B cell (primary cell): ENCODE measurements around the gene CEP63. TPM values are rescaled to one million over a fixed set of nuclear protein-coding genes. Genes with fewer than 3 reads are reported as not detected.

Source experiments
- ATAC-seq: fragments of 200-7000 bp; cut with Tn5 transposase; one replicate; pipeline ENCODE4 v1.10.0; 2021; ENCODE audit warnings: low read depth, mild to moderate bottlenecking, moderate number of reproducible peaks, moderate library complexity
- CTCF ChIA-PET: fragments of 350-600 bp; sonication (Branson Sonifier 250); formaldehyde crosslinking; loops from one replicate; lab custom pipeline; 2021; ENCODE audit warnings: antibody characterized with exemption, inconsistent platforms; lab: Charles Lee
- POLR2A ChIA-PET: fragments of 350-600 bp; sonication (Branson Sonifier 250); formaldehyde crosslinking; loops from one replicate; lab custom pipeline; 2021; ENCODE audit warnings: antibody characterized with exemption; lab: Charles Lee
- DNase-seq: peaks from one replicate; pipeline ENCODE4 v3.0.0; 2013
- H2AFZ ChIP-seq: 2 replicates; pipeline ENCODE4 v1.6.1; 2012; ENCODE audit warnings: mild to moderate bottlenecking, low read depth, low read length; ENCODE audit not compliant: insufficient read depth, poor library complexity, severe bottlenecking
- H3K27ac ChIP-seq, 2 donors: 1 replicate in 1 of 2; 2 replicates in 1 of 2; pipeline ENCODE4 v1.5.1; 2012 to 2013; ENCODE audit warnings: low read length in 2 of 2, mild to moderate bottlenecking in 2 of 2, moderate library complexity in 1 of 2
- H3K27me3 ChIP-seq, 4 experiments: fragments of 200-600 bp in 1 of 4; sonication (generic) in 1 of 4; replicated peaks in 1 of 4; 1 replicate in 2 of 4; 2 replicates in 2 of 4; pipeline versions ENCODE4 v1.6.1 to v1.7.0; 2013 to 2016; ENCODE audit warnings: low read length in 3 of 4, mild to moderate bottlenecking in 2 of 4, mixed read lengths in 1 of 4, moderate library complexity in 1 of 4; ENCODE audit not compliant: insufficient read depth in 4 of 4, control insufficient read depth in 3 of 4; ENCODE audit errors: control extremely low read depth in 1 of 4
- H3K36me3 ChIP-seq, 2 experiments: replicated peaks in 1 of 2; 1 replicate in 1 of 2; 2 replicates in 1 of 2; pipeline versions ENCODE4 v1.6.1 to v1.7.1; 2013; ENCODE audit warnings: low read length in 1 of 2; ENCODE audit not compliant: insufficient read depth in 2 of 2, control insufficient read depth in 1 of 2; ENCODE audit errors: control extremely low read depth in 1 of 2, extremely low read depth in 1 of 2
- H3K4me1 ChIP-seq, 2 donors: fragments of 200-600 bp in 1 of 2; sonication (generic) in 1 of 2; 1 replicate in 1 of 2; 2 replicates in 1 of 2; pipeline versions ENCODE4 v1.5.1 to v1.6.1; 2013 to 2017; ENCODE audit warnings: low read length in 2 of 2; ENCODE audit not compliant: control insufficient read depth in 2 of 2, insufficient read depth in 2 of 2
- H3K4me2 ChIP-seq: replicated peaks from 2 replicates; pipeline ENCODE3; 2012; ENCODE audit warnings: mild to moderate bottlenecking, low read depth, low read length; ENCODE audit not compliant: poor library complexity, severe bottlenecking
- H3K4me3 ChIP-seq, 5 experiments: fragments of 200-600 bp in 1 of 5; sonication (generic) in 1 of 5; 1 replicate in 3 of 5; 2 replicates in 2 of 5; pipeline versions ENCODE4 v1.5.1 to v1.7.0; 2011 to 2016; ENCODE audit warnings: low read length in 4 of 5, mild to moderate bottlenecking in 4 of 5, low read depth in 2 of 5, control low read depth in 1 of 5, moderate library complexity in 1 of 5; ENCODE audit not compliant: insufficient read depth in 1 of 5; ENCODE audit errors: control extremely low read depth in 1 of 5, extremely low read depth in 1 of 5
- H3K79me2 ChIP-seq: fragments of 200-600 bp; sonication (generic); one replicate; pipeline ENCODE4 v1.6.0; 2016; ENCODE audit warnings: low read length; ENCODE audit not compliant: control insufficient read depth, insufficient read depth
- H3K9ac ChIP-seq: fragments of 200-600 bp; sonication (generic); 2 replicates; pipeline ENCODE4 v1.6.1; 2017; ENCODE audit warnings: mild to moderate bottlenecking, low read length, moderate library complexity
- H3K9me3 ChIP-seq, 3 donors: one replicate each; pipeline versions ENCODE4 v1.6.1 to v1.7.1; 2013; ENCODE audit warnings: low read length in 2 of 3; ENCODE audit not compliant: control insufficient read depth in 2 of 3, insufficient read depth in 1 of 3; ENCODE audit errors: control extremely low read depth in 1 of 3
- H4K20me1 ChIP-seq: 2 replicates; pipeline ENCODE4 v1.6.0; 2012; ENCODE audit warnings: mild to moderate bottlenecking, low read length; ENCODE audit not compliant: insufficient read depth, control insufficient read depth, poor library complexity, severe bottlenecking
- H3K27ac Mint-ChIP-seq: one replicate; pipeline ENCODE4 v1.8.0; 2021; ENCODE audit warnings: mixed read lengths
- H3K27me3 Mint-ChIP-seq: one replicate; pipeline ENCODE4 v1.8.0; 2021; ENCODE audit warnings: mixed read lengths
- H3K4me1 Mint-ChIP-seq: one replicate; pipeline ENCODE4 v1.8.0; 2021; ENCODE audit warnings: mixed read lengths
- H3K4me3 Mint-ChIP-seq: one replicate; pipeline ENCODE4 v1.8.0; 2021; ENCODE audit warnings: mixed read lengths
- H3K9me3 Mint-ChIP-seq: one replicate; pipeline ENCODE4 v1.8.0; 2022; ENCODE audit warnings: mixed read lengths; ENCODE audit not compliant: insufficient read depth
- EZH2 ChIP-seq: IDR thresholded peaks from 2 replicates; pipeline ENCODE4 v1.6.1; 2012; ENCODE audit warnings: borderline replicate concordance, low read depth, mild to moderate bottlenecking, moderate library complexity, low read length; ENCODE audit not compliant: insufficient read depth, poor library complexity, severe bottlenecking
- WGBS: methylation state at CpG from one replicate; pipeline ENCODE4 v1.1.5; 2013; ENCODE audit warnings: missing lambda C conversion rate; ENCODE audit not compliant: insufficient coverage; 5-methylcytosine and 5-hydroxymethylcytosine counted together
- intact Hi-C: fragments of 100-400 bp; cut with micrococcal nuclease; formaldehyde crosslinking; loops from one replicate; pipeline ENCODE4 v1.10.0; 2022
- polyA plus RNA-seq: library from polyadenylated mRNA; depleted of rRNA; stranded (reverse); fragments of >200 nt; gene quantifications from 2 replicates; pipeline ENCODE4 v1.2.3, GENCODE V29; 2012
- total RNA-seq, 2 donors: library from RNA; stranded (reverse); fragments of 120-200 nt in 1 of 2; gene quantifications; 1 replicate in 1 of 2; 2 replicates in 1 of 2; pipeline versions ENCODE4 v1.2.3 to v1.2.4, GENCODE V29; 2013 to 2022
- TF ChIP-seq, protein P1 (sequence below): fragments of 200-600 bp; IDR thresholded peaks from one replicate; pipeline ENCODE4 v1.8.0; 2022; ENCODE audit warnings: antibody characterized with exemption, mild to moderate bottlenecking

CEP63 gene
- total and polyA plus RNA-seq, 2 donors (not counting 1 experiment from before 2014, with no cell fraction given) = 9.6 to 35.6 TPM

DNA sequence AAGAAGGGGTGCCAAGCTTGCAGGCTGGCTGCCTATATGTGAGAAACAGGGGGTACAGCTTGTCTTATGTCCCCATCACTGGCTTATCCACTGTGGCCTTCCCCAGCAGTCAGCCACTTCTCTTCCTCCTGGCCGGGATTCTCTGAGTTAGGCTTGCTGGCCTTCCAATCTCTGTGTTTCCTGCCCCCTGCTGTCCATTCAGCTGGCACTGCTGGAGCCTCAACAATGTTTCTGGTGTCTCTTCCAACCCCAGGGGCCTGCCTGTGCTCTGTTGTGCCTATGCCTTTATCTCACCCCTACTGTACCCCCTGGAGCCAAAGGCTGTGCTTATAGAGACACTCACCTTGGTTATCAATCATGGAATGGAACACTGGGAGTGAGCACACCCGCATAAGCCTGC is 36.6 kb upstream of the CEP63 start:
- peaks cover 0 to 32% (median 0%) of the 10 kb centered on the region in 4 experiments for H3K27me3 ChIP-seq
- no peak overlapping the region for H3K27ac ChIP-seq
- H4K20me1 ChIP-seq = no peaks in the 10 kb centered on the region
- peaks cover 48% of the 10 kb centered on the region for H3K27me3 Mint-ChIP-seq
- no peak overlapping the region for H3K9ac ChIP-seq
- H3K36me3 ChIP-seq = no peaks in the 10 kb centered on the region
- no peak for DNase-seq
- ChIA-PET POLR2A (no interaction called here), CTCF (interaction anchor here (0.9 to 1.0 kb wide), 2 partner anchors 237 to 251 kb away, joined by 3 read pairs; no protein-coding TSS in a partner anchor)
- H3K4me3 ChIP-seq = no peak overlapping the region
- TF ChIP-seq EZH2 = no peak
- TF ChIP-seq, protein P1, sequence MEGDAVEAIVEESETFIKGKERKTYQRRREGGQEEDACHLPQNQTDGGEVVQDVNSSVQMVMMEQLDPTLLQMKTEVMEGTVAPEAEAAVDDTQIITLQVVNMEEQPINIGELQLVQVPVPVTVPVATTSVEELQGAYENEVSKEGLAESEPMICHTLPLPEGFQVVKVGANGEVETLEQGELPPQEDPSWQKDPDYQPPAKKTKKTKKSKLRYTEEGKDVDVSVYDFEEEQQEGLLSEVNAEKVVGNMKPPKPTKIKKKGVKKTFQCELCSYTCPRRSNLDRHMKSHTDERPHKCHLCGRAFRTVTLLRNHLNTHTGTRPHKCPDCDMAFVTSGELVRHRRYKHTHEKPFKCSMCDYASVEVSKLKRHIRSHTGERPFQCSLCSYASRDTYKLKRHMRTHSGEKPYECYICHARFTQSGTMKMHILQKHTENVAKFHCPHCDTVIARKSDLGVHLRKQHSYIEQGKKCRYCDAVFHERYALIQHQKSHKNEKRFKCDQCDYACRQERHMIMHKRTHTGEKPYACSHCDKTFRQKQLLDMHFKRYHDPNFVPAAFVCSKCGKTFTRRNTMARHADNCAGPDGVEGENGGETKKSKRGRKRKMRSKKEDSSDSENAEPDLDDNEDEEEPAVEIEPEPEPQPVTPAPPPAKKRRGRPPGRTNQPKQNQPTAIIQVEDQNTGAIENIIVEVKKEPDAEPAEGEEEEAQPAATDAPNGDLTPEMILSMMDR = no peak
- H3K9me3 Mint-ChIP-seq = peaks cover 3% of the 10 kb centered on the region
- no peaks in the 10 kb centered on the region for H3K4me1 Mint-ChIP-seq
- H2AFZ ChIP-seq = no peak overlapping the region
- no peak for ATAC-seq
- intact Hi-C loops = no loop called here
- H3K27ac Mint-ChIP-seq = no peak overlapping the region
- peaks cover 3 to 8% (median 7%) of the 10 kb centered on the region in 3 donors for H3K9me3 ChIP-seq
- H3K4me1 ChIP-seq = no peaks in the 10 kb centered on the region
- no peaks in the 10 kb centered on the region for H3K79me2 ChIP-seq
- H3K4me3 Mint-ChIP-seq = no peak overlapping the region
- no peak overlapping the region for H3K4me2 ChIP-seq
- 68% methylated on average over 2 of the region's 2 CpGs for WGBS

DNA sequence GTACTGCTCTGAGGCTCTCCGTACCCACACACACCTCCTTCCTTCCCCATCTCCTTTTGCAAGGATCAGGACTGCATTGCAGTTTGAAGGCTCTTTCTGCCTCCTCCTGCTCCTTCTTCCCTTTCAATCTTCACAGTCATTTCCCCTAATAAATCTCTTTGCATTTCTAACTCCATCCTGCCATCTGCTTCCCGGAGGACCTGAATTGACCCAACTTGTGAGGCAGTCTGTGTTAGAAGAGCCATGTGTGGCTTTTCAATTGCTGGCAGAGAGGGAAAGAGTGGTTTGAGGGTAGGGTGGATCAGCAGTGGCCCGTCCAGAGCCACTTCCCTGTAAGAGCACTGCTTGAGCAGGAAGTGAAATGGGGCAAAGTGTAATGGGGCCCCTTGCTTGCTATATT is 35.9 kb upstream of the CEP63 start:
- ChIA-PET CTCF (interaction anchor here (0.9 kb wide), 1 partner anchor 238 kb away, joined by 3 read pairs; no protein-coding TSS in a partner anchor), POLR2A (no interaction called here)
- peaks cover 3 to 8% (median 7%) of the 10 kb centered on the region in 3 donors for H3K9me3 ChIP-seq
- H3K4me3 ChIP-seq = no peak overlapping the region
- intact Hi-C loops = no loop called here
- no peaks in the 10 kb centered on the region for H4K20me1 ChIP-seq
- no peak overlapping the region for H3K9ac ChIP-seq
- ATAC-seq = no peak
- no peak for DNase-seq
- Mint-ChIP-seq H3K9me3 (peaks cover 3% of the 10 kb centered on the region), H3K27ac (no peak overlapping the region), H3K4me3 (no peak overlapping the region), H3K27me3 (peaks cover 43% of the 10 kb centered on the region), H3K4me1 (no peaks in the 10 kb centered on the region)
- H3K4me2 ChIP-seq = no peak overlapping the region
- no peak overlapping the region for H2AFZ ChIP-seq
- H3K27ac ChIP-seq = no peak overlapping the region
- H3K4me1 ChIP-seq = no peaks in the 10 kb centered on the region
- H3K36me3 ChIP-seq = no peaks in the 10 kb centered on the region
- no peaks in the 10 kb centered on the region for H3K79me2 ChIP-seq
- H3K27me3 ChIP-seq = peaks cover 0 to 32% (median 0%) of the 10 kb centered on the region in 4 experiments
- 29% methylated on average over 2 of the region's 3 CpGs for WGBS
- TF ChIP-seq, protein P1 = no peak
- no peak for TF ChIP-seq EZH2
